Osteoblast (primary cell): ENCODE data around the gene IRF3. TPM values are rescaled to one million over a fixed set of nuclear protein-coding genes. Genes with fewer than 3 reads are reported as not detected.

ENCODE experiments used
- DNase-seq: peaks from one replicate; pipeline ENCODE4 v3.0.0; 2011; ENCODE audit warnings: low spot score, mixed read lengths; ENCODE audit not compliant: insufficient read length; ENCODE audit errors: missing footprints
- H2AFZ ChIP-seq: 2 replicates; pipeline ENCODE4 v1.6.0; 2011; ENCODE audit warnings: mild to moderate bottlenecking, low read length
- H3K27ac ChIP-seq: 2 replicates; pipeline ENCODE4 v1.5.1; 2011; ENCODE audit warnings: mild to moderate bottlenecking, low read depth, low read length, moderate library complexity
- H3K27me3 ChIP-seq: 2 replicates; pipeline ENCODE4 v1.6.0; 2012; ENCODE audit warnings: mild to moderate bottlenecking, control low read depth, inconsistent platforms, low read length, moderate library complexity; ENCODE audit not compliant: insufficient read depth
- H3K36me3 ChIP-seq: 2 replicates; pipeline ENCODE4 v1.5.1; 2011; ENCODE audit warnings: mild to moderate bottlenecking, low read length, control low read depth, moderate library complexity; ENCODE audit not compliant: insufficient read depth
- H3K4me1 ChIP-seq: 2 replicates; pipeline ENCODE4 v1.5.1; 2011; ENCODE audit warnings: mild to moderate bottlenecking, low read length, control low read depth, moderate library complexity; ENCODE audit not compliant: insufficient read depth
- H3K4me2 ChIP-seq: 2 replicates; pipeline ENCODE4 v1.6.0; 2011; ENCODE audit warnings: mild to moderate bottlenecking, low read length; ENCODE audit not compliant: insufficient read depth
- H3K4me3 ChIP-seq: fragments of 200-600 bp; sonication (generic); 3 replicates; pipeline ENCODE4 v1.5.1; 2012; ENCODE audit warnings: mild to moderate bottlenecking, low read length, inconsistent platforms; ENCODE audit not compliant: insufficient read depth
- H3K79me2 ChIP-seq: 2 replicates; pipeline ENCODE4 v1.6.0; 2012; ENCODE audit warnings: mild to moderate bottlenecking, low read length, control low read depth, inconsistent platforms; ENCODE audit not compliant: insufficient read depth
- H3K9me3 ChIP-seq: 2 replicates; pipeline ENCODE4 v1.5.1; 2011; ENCODE audit warnings: low read depth, low read length, control low read depth
- H4K20me1 ChIP-seq: 2 replicates; pipeline ENCODE4 v1.6.0; 2012; ENCODE audit warnings: mild to moderate bottlenecking, low read length, control low read depth; ENCODE audit not compliant: insufficient read depth
- total RNA-seq: library from RNA; depleted of rRNA; stranded (reverse); fragments of >200 nt; gene quantifications from 2 replicates; pipeline ENCODE4 v1.2.3, GENCODE V29; 2012
- TF ChIP-seq, protein P1 (sequence below): IDR thresholded peaks from 2 replicates; pipeline ENCODE4 v1.5.1; 2011; ENCODE audit warnings: mild to moderate bottlenecking, low read depth, low read length, moderate library complexity; ENCODE audit errors: extremely low read depth

Gene IRF3
- total RNA-seq, 1 donor, result 48.5 TPM

GRCh38 chr19:49653466-49653806 is 12.2 kb downstream of the IRF3 start:
- TF ChIP-seq, protein P1, sequence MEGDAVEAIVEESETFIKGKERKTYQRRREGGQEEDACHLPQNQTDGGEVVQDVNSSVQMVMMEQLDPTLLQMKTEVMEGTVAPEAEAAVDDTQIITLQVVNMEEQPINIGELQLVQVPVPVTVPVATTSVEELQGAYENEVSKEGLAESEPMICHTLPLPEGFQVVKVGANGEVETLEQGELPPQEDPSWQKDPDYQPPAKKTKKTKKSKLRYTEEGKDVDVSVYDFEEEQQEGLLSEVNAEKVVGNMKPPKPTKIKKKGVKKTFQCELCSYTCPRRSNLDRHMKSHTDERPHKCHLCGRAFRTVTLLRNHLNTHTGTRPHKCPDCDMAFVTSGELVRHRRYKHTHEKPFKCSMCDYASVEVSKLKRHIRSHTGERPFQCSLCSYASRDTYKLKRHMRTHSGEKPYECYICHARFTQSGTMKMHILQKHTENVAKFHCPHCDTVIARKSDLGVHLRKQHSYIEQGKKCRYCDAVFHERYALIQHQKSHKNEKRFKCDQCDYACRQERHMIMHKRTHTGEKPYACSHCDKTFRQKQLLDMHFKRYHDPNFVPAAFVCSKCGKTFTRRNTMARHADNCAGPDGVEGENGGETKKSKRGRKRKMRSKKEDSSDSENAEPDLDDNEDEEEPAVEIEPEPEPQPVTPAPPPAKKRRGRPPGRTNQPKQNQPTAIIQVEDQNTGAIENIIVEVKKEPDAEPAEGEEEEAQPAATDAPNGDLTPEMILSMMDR, result no peak
- Histone ChIP-seq H3K4me3 (no peak overlapping the region), H4K20me1 (peaks cover 19% of the 10 kb centered on the region), H3K4me1 (no peaks in the 10 kb centered on the region), H3K36me3 (peaks cover 58% of the 10 kb centered on the region), H3K4me2 (no peak overlapping the region), H3K27ac (no peak overlapping the region), H2AFZ (no peak overlapping the region), H3K27me3 (no peaks in the 10 kb centered on the region), H3K9me3 (no peaks in the 10 kb centered on the region), H3K79me2 (peaks cover 32% of the 10 kb centered on the region)
- no peak for DNase-seq

DNA sequence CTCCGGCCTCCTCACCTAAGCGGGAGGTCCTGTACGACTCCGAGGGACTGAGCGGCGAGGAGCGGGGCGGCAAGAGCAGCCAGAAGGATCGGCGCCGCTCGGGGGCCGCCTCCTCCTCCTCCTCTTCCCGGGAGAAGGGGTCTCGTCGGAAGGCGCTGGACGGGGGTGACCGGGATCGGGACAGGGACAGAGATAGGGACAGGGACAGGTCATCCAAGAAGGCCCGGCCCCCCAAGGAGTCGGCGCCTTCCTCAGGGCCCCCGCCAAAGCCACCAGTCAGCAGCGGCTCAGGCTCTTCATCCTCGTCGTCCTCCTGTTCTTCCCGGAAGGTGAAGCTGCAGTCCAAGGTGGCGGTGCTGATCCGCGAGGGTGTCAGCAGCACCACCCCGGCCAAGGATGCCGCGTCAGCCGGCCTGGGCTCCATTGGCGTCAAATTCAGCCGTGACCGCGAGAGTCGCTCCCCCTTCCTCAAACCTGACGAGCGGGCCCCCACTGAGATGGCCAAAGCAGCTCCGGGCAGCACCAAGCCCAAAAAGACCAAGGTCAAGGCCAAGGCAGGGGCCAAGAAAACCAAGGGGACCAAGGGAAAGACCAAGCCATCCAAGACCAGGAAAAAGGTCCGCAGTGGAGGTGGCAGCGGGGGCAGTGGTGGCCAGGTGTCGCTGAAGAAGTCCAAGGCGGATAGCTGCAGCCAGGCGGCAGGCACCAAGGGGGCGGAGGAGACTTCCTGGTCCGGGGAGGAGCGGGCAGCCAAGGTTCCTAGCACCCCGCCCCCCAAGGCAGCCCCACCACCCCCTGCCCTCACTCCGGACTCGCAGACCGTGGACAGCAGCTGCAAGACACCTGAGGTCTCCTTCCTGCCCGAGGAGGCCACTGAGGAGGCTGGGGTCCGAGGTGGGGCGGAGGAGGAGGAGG is 12.8 kb downstream of the IRF3 start:
- Histone ChIP-seq H3K4me1 (no peaks in the 10 kb centered on the region), H2AFZ (no peak overlapping the region), H3K4me2 (no peak overlapping the region), H3K36me3 (peaks cover 60% of the 10 kb centered on the region), H3K9me3 (no peaks in the 10 kb centered on the region), H4K20me1 (peaks cover 19% of the 10 kb centered on the region), H3K4me3 (no peak overlapping the region), H3K79me2 (peaks cover 35% of the 10 kb centered on the region), H3K27me3 (no peaks in the 10 kb centered on the region), H3K27ac (no peak overlapping the region)
- no peak for DNase-seq
- TF ChIP-seq, protein P1, result no peak

DNA sequence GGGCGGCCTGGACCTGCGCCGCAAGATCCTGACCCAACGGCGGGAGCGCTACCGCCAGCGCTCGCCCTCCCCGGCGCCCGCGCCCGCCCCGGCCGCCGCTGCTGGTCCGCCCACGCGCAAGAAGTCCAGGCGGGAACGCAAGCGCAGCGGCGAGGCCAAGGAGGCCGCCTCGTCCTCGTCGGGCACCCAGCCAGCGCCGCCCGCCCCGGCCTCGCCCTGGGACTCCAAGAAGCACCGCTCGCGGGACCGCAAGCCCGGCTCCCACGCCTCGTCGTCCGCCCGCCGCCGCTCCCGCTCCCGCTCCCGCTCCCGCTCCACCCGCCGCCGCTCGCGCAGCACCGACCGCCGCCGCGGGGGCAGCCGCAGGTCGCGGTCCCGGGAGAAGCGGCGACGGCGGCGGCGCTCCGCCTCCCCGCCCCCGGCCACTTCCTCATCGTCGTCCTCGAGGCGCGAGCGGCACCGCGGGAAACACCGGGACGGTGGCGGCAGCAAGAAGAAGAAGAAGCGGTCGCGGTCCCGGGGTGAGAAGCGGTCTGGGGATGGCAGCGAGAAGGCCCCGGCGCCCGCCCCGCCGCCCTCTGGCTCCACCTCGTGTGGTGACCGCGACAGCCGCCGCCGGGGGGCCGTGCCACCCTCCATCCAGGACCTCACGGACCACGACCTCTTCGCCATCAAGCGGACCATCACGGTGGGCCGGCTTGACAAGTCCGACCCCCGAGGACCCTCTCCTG is 13.7 kb downstream of the IRF3 start:
- H2AFZ ChIP-seq, result no peak overlapping the region
- TF ChIP-seq, protein P1, result no peak
- no peak for DNase-seq
- H3K36me3 ChIP-seq, result peaks cover 61% of the 10 kb centered on the region
- no peak overlapping the region for H3K4me3 ChIP-seq
- H3K27ac ChIP-seq, result no peak overlapping the region
- H3K4me1 ChIP-seq, result no peaks in the 10 kb centered on the region
- H4K20me1 ChIP-seq, result peaks cover 26% of the 10 kb centered on the region
- H3K4me2 ChIP-seq, result no peak overlapping the region
- no peaks in the 10 kb centered on the region for H3K9me3 ChIP-seq
- no peaks in the 10 kb centered on the region for H3K27me3 ChIP-seq
- H3K79me2 ChIP-seq, result peaks cover 44% of the 10 kb centered on the region
